HL-60 (cell line): ENCODE results near the gene GOSR2.

ENCODE experiments used
- DNase-seq, 2 experiments: peaks; one replicate each; pipeline ENCODE4 v3.0.0-alpha.2; 2010 to 2020; ENCODE audit warnings: low read depth in 1 of 2, low spot score in 1 of 2
- H3K27ac ChIP-seq: fragments of 250-450 bp; sonication (Bioruptor Pico); replicated peaks from 2 replicates; pipeline ENCODE4 v1.5.1; 2020; ENCODE audit warnings: mild to moderate bottlenecking, moderate library complexity
- H3K27me3 ChIP-seq: fragments of 250-450 bp; sonication (Bioruptor Pico); 2 replicates; pipeline ENCODE4 v1.5.1; 2021; ENCODE audit warnings: mild to moderate bottlenecking, moderate library complexity; ENCODE audit not compliant: insufficient read depth, poor library complexity, severe bottlenecking
- H3K4me3 ChIP-seq: replicated peaks from 2 replicates; pipeline ENCODE4 v1.5.1; 2011; ENCODE audit warnings: mild to moderate bottlenecking, control low read depth, low read length; ENCODE audit not compliant: insufficient read depth
- CTCF ChIP-seq: IDR thresholded peaks from one replicate; pipeline ENCODE4 v1.5.1; 2011; ENCODE audit warnings: low read length, control low read depth, inconsistent platforms; ENCODE audit not compliant: insufficient read depth
- GABPA ChIP-seq: IDR thresholded peaks from 2 replicates; pipeline ENCODE4 v1.6.1; 2012; ENCODE audit warnings: low read depth
- POLR2AphosphoS5 ChIP-seq: IDR thresholded peaks from 2 replicates; pipeline ENCODE4 v1.6.1; 2012; ENCODE audit warnings: low read depth
- REST ChIP-seq: IDR thresholded peaks from 2 replicates; pipeline ENCODE4 v1.6.1; 2012; ENCODE audit warnings: low read depth; ENCODE audit not compliant: insufficient replicate concordance
- SPI1 ChIP-seq: IDR thresholded peaks from 2 replicates; pipeline ENCODE4 v1.6.1; 2012; ENCODE audit warnings: low read depth, mild to moderate bottlenecking, borderline replicate concordance

The GOSR2 gene

DNA sequence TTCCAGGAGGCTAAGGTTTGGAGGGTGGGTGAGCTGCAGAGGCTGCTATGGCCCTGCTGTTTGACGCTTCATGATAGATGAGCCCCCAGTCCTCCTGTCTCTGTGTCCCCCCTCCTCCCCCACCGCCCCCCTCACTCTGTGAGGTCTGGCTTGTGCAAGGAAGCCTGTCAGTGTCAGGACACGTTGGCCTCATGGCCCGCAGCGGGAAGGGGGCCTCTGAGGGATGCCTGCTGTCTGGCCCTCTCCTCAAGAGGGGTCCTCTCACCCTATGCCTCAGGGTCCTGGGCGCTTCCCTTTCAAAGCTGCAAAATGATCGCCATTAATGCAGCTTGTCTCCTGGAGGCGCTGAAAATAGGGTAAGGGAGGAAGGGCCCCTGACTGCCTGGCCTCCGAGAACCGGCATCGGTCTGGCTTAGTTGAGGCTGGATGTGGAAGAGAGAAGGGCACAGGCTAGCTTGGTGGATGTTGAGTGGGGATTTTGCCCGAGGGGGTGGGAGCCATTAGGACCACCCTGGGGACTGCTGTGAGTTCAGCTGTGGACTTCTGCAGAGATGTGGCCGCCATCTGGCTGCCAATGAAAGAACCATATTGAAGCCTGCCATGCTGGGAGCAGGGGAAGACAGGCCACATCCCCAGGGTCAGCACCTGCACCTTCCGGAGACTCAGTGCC lies 14.8 kb upstream of the GOSR2 start:
- no peak for DNase-seq
- H3K27me3 ChIP-seq, result no peaks in the 10 kb centered on the region
- H3K27ac ChIP-seq, result no peak overlapping the region
- H3K4me3 ChIP-seq, result no peak overlapping the region
- TF ChIP-seq SPI1 (no peak), REST (no peak), POLR2AphosphoS5 (no peak), CTCF (no peak), GABPA (no peak)

DNA sequence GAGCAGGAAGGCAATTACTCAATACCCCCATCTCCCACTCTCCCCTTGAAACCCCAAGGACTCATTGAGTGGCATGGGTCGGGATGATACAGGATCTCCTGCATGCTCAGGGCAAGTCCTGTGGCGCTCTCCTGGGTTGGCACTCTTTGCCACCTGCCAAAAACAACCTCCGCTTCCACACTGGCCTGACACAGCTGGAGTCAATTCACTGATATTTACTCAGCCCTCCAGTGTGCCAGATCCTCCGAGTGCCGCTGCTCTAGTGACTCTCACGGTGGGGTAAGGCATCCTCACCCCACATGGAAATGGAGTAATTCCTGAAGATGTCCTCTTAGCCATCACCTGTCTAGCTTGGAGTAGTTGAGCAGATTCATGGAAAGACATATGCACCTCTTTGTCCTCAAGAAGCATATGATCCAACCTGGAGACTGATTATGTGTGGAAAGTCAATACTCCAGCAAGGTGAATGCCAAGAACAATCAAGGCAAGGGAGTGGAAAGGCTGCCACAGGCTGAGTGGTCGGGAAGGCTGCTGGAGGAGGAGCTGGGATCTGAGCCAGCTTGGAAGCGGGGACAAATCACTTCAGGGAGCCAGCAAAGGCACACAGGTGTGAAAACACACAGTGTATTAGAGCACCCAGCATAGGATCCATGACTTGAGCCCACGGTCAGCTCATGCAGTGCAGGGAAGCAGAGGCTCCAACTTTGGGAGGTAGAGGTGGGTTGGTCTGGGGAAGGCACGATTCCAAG lies 12.6 kb upstream of the GOSR2 start:
- H3K4me3 ChIP-seq, result no peak overlapping the region
- DNase-seq, result no peak
- no peaks in the 10 kb centered on the region for H3K27me3 ChIP-seq
- H3K27ac ChIP-seq, result no peak overlapping the region
- TF ChIP-seq CTCF, result no peak
- TF ChIP-seq SPI1, result no peak
- no peak for TF ChIP-seq POLR2AphosphoS5
- no peak for TF ChIP-seq GABPA
- no peak for TF ChIP-seq REST

GRCh38 chr17:46911311-46911710 lies 11.6 kb upstream of the GOSR2 start:
- TF ChIP-seq SPI1 (no peak), POLR2AphosphoS5 (no peak), REST (no peak), GABPA (no peak), CTCF (no peak)
- no peak for DNase-seq

More at GRCh38 chr17:46911311-46911710, 11.6 kb upstream of the GOSR2 start:
- H3K27me3 ChIP-seq, result no peaks in the 10 kb centered on the region
- H3K27ac ChIP-seq, result no peak overlapping the region
- H3K4me3 ChIP-seq, result no peak overlapping the region
